ENCODE measurements around the gene MAP1LC3B.
A peak's percentile ranks its signal among the peaks of the same experiment; 100 is the strongest.

The MAP1LC3B gene

DNA sequence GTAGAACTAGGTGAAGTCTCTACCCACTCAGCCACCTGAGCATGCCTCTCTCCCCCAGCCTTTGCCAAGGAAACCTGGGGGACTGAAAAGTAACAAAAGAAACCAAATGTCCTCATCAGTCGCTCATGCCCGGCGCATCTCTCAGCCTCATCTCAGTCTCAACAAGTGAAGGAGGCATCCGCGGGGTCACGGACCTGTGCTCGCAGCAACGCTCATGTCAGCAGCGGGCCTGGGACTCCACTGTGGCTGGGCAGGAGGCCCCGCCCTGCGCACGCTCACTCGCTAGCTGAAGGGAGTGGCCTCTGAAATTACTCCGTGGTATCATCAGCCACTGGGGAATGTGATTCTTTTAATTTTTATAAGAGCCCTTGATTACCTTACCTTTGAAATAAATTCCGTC, 31.3 kb downstream of the MAP1LC3B start:
- no peak overlapping the region for H2BK15ac ChIP-seq (ENCODE audit: low read length)
- no peak overlapping the region for H3K18ac ChIP-seq (ENCODE audit: low read length)
- H3K79me1 ChIP-seq (ENCODE audit: low read depth, low read length), result peaks cover 6% of the 10 kb centered on the region
- H3K27me3 ChIP-seq (ENCODE audit: control insufficient read depth in 3 of 3, insufficient read depth in 3 of 3, low read depth in 1 of 3, low read length in 3 of 3), result no peaks in the 10 kb centered on the region
- peaks cover 0 to 20% of the 10 kb centered on the region in 2 donors for H3K4me1 ChIP-seq (ENCODE audit: control insufficient read depth in 2 of 2, insufficient read depth in 1 of 2, low read depth in 1 of 2, low read length in 2 of 2)
- H4K8ac ChIP-seq (ENCODE audit: low read depth, low read length), result no peak overlapping the region
- H2AK5ac ChIP-seq (ENCODE audit: low read depth, low read length), result no peak overlapping the region
- H3K9ac ChIP-seq (ENCODE audit: low read depth, low read length, poor library complexity), result no peak overlapping the region
- no peak overlapping the region for H2BK120ac ChIP-seq (ENCODE audit: low read depth, low read length)
- H3K14ac ChIP-seq (ENCODE audit: low read length), result no peak overlapping the region
- H3K23ac ChIP-seq (ENCODE audit: low read depth, low read length, poor library complexity), result peak overlapping the region; percentile 89
- no peak overlapping the region for H2BK5ac ChIP-seq (ENCODE audit: low read length)
- no peak overlapping the region for H2AFZ ChIP-seq (ENCODE audit: low read length)
- H2BK12ac ChIP-seq (ENCODE audit: low read length), result no peak overlapping the region
- H3K4me3 ChIP-seq (ENCODE audit: low read length in 2 of 2), result no peak overlapping the region
- no peak overlapping the region for H3K4me2 ChIP-seq (ENCODE audit: insufficient read depth, low read length, poor library complexity, severe bottlenecking)
- no peaks in the 10 kb centered on the region for H3K9me3 ChIP-seq (replicated peaks in 1 of 2; ENCODE audit: control insufficient read depth in 2 of 2, insufficient read depth in 1 of 2, low read depth in 1 of 2, low read length in 2 of 2)
- no peak overlapping the region for H4K91ac ChIP-seq (ENCODE audit: low read depth, low read length, poor library complexity)
- H3K36me3 ChIP-seq (replicated peaks in 1 of 2; ENCODE audit: control insufficient read depth in 2 of 2, insufficient read depth in 2 of 2, low read length in 2 of 2), result peaks cover 27 to 70% of the 10 kb centered on the region in 2 donors
- WGBS, 2 donors (ENCODE audit: extremely low coverage in 2 of 2, insufficient read length in 2 of 2, insufficient replicate concordance in 1 of 2), result no CpG with 5 or more reads among the region's 15 CpGs
- no peak overlapping the region for H3K4ac ChIP-seq (ENCODE audit: low read length)
- no peak overlapping the region for H3K27ac ChIP-seq (replicated peaks; ENCODE audit: low read length)
- DNase-seq (ENCODE audit: low spot score), result no peak

DNA sequence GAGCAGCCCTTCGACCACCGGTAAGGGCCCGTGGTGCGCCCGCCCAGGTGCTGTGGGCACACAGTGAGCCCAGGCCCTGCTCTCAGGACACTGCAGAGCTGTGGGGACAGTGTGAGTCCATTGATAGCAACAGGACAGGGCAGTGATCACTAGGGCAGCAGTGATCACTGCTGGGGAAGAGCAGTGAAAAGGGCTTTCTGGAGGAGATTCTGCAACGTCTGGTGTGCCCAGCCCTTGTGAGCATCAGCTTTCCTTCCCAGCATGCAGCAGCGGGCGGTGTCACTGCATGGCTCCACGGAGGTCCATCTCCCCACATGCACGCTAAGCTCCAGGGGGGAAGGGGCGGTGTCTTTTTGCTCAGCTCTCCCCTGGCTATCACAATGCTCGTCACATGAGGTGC, 32.1 kb downstream of the MAP1LC3B start:
- Histone ChIP-seq H3K14ac (ENCODE audit: low read length) (peak overlapping the region; percentile 66), H3K4ac (ENCODE audit: low read length) (no peak overlapping the region), H3K27ac (replicated peaks; ENCODE audit: low read length) (no peak overlapping the region), H3K27me3 (ENCODE audit: control insufficient read depth in 3 of 3, insufficient read depth in 3 of 3, low read depth in 1 of 3, low read length in 3 of 3) (no peaks in the 10 kb centered on the region), H2AK5ac (ENCODE audit: low read depth, low read length) (no peak overlapping the region), H3K9ac (ENCODE audit: low read depth, low read length, poor library complexity) (peak overlapping the region; percentile 1), H3K4me3 (ENCODE audit: low read length in 2 of 2) (no peak overlapping the region), H3K4me1 (ENCODE audit: control insufficient read depth in 2 of 2, insufficient read depth in 1 of 2, low read depth in 1 of 2, low read length in 2 of 2) (peaks cover 0 to 20% of the 10 kb centered on the region in 2 donors), H3K36me3 (replicated peaks in 1 of 2; ENCODE audit: control insufficient read depth in 2 of 2, insufficient read depth in 2 of 2, low read length in 2 of 2) (peaks cover 26 to 76% of the 10 kb centered on the region in 2 donors), H3K9me3 (replicated peaks in 1 of 2; ENCODE audit: control insufficient read depth in 2 of 2, insufficient read depth in 1 of 2, low read depth in 1 of 2, low read length in 2 of 2) (no peaks in the 10 kb centered on the region), H3K18ac (ENCODE audit: low read length) (peak overlapping the region; percentile 82), H3K4me2 (ENCODE audit: insufficient read depth, low read length, poor library complexity, severe bottlenecking) (no peak overlapping the region), H2BK5ac (ENCODE audit: low read length) (no peak overlapping the region), H2BK15ac (ENCODE audit: low read length) (no peak overlapping the region), H4K8ac (ENCODE audit: low read depth, low read length) (peak overlapping the region; percentile 73), H2BK120ac (ENCODE audit: low read depth, low read length) (no peak overlapping the region), H2BK12ac (ENCODE audit: low read length) (no peak overlapping the region), H3K23ac (ENCODE audit: low read depth, low read length, poor library complexity) (peak overlapping the region; percentile 56), H3K79me1 (ENCODE audit: low read depth, low read length) (peaks cover 6% of the 10 kb centered on the region), H4K91ac (ENCODE audit: low read depth, low read length, poor library complexity) (no peak overlapping the region), H2AFZ (ENCODE audit: low read length) (no peak overlapping the region)
- no peak for DNase-seq (ENCODE audit: low spot score)
- no CpG with 5 or more reads among the region's 12 CpGs for WGBS, 2 donors (ENCODE audit: extremely low coverage in 2 of 2, insufficient read length in 2 of 2, insufficient replicate concordance in 1 of 2)

DNA sequence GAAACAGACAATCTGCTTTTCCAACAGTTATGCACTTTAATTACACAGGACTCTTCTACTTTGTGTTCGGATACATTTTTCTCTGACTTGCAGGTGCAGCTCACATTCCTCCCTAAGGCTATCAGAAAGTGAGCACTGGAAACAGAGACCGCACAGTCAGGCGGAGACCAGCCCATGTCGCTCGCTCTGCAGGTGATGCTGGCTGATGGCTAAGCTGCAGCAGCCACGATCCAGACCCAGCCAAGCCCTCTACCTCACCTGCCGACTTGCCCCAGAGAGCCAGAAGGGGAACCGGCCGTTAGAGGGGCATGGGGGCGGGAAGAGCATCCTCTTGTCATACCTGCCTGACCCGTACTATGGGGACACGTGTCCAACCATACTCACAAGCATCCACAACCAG, 33.8 kb downstream of the MAP1LC3B start:
- Histone ChIP-seq H3K4me3 (ENCODE audit: low read length in 2 of 2) (no peak overlapping the region), H2BK120ac (ENCODE audit: low read depth, low read length) (no peak overlapping the region), H3K23ac (ENCODE audit: low read depth, low read length, poor library complexity) (no peak overlapping the region), H3K4me1 (ENCODE audit: control insufficient read depth in 2 of 2, insufficient read depth in 1 of 2, low read depth in 1 of 2, low read length in 2 of 2) (peaks cover 0 to 20% of the 10 kb centered on the region in 2 donors), H2AK5ac (ENCODE audit: low read depth, low read length) (no peak overlapping the region), H3K36me3 (replicated peaks in 1 of 2; ENCODE audit: control insufficient read depth in 2 of 2, insufficient read depth in 2 of 2, low read length in 2 of 2) (peaks cover 16 to 68% of the 10 kb centered on the region in 2 donors), H3K18ac (ENCODE audit: low read length) (no peak overlapping the region), H3K27ac (replicated peaks; ENCODE audit: low read length) (no peak overlapping the region), H3K4ac (ENCODE audit: low read length) (no peak overlapping the region), H4K8ac (ENCODE audit: low read depth, low read length) (no peak overlapping the region), H3K27me3 (ENCODE audit: control insufficient read depth in 3 of 3, insufficient read depth in 3 of 3, low read depth in 1 of 3, low read length in 3 of 3) (no peaks in the 10 kb centered on the region), H3K9ac (ENCODE audit: low read depth, low read length, poor library complexity) (no peak overlapping the region), H3K14ac (ENCODE audit: low read length) (no peak overlapping the region), H3K79me1 (ENCODE audit: low read depth, low read length) (peaks cover 8% of the 10 kb centered on the region), H4K91ac (ENCODE audit: low read depth, low read length, poor library complexity) (no peak overlapping the region), H2BK15ac (ENCODE audit: low read length) (no peak overlapping the region), H2AFZ (ENCODE audit: low read length) (no peak overlapping the region), H3K4me2 (ENCODE audit: insufficient read depth, low read length, poor library complexity, severe bottlenecking) (no peak overlapping the region), H2BK12ac (ENCODE audit: low read length) (no peak overlapping the region), H2BK5ac (ENCODE audit: low read length) (no peak overlapping the region), H3K9me3 (replicated peaks in 1 of 2; ENCODE audit: control insufficient read depth in 2 of 2, insufficient read depth in 1 of 2, low read depth in 1 of 2, low read length in 2 of 2) (no peaks in the 10 kb centered on the region)
- WGBS, 2 donors (ENCODE audit: extremely low coverage in 2 of 2, insufficient read length in 2 of 2, insufficient replicate concordance in 1 of 2), result no CpG with 5 or more reads among the region's 12 CpGs
- no peak for DNase-seq (ENCODE audit: low spot score)

DNA sequence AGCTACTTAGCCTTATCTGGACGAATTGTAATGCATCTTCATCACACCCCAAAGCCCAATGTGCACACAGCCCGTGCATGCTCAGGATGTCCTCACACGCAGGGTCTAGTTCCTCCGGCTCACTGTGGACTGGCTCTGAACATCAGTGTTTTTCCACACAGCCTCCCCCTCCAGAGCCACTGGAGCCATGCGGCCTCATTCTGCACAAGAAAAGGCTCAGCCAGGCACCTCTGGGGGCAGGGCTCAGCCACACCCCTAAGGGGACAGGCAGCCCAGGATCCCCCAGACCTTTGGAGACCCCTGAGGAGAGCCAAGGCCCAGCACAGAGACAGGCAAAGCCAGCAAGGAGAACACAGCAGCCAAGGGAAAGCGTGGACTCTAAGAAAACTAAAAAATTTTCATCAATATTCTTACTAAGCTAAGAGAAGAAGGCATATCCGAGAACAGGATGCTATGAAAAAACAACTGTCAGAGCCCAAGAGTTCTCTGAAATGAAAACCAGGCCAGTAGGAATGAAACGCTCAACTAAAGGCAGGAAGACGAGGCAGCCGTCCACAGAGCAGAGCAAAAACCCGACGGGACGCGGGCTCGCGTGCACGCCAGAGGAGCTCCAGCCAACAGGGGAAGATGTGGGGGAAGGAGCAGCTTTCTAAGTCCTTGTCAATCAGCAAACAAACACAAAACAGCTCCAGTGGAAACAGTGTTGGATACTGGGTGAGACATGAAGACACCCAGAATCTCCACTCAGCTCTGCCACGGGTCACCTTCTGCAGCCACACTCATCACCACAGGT, 34.5 kb downstream of the MAP1LC3B start:
- Histone ChIP-seq H2BK15ac (ENCODE audit: low read length) (no peak overlapping the region), H4K91ac (ENCODE audit: low read depth, low read length, poor library complexity) (no peak overlapping the region), H2AFZ (ENCODE audit: low read length) (no peak overlapping the region), H3K79me1 (ENCODE audit: low read depth, low read length) (peaks cover 5% of the 10 kb centered on the region), H3K9me3 (replicated peaks in 1 of 2; ENCODE audit: control insufficient read depth in 2 of 2, insufficient read depth in 1 of 2, low read depth in 1 of 2, low read length in 2 of 2) (no peaks in the 10 kb centered on the region), H4K8ac (ENCODE audit: low read depth, low read length) (no peak overlapping the region), H3K4ac (ENCODE audit: low read length) (no peak overlapping the region), H2BK12ac (ENCODE audit: low read length) (no peak overlapping the region), H3K23ac (ENCODE audit: low read depth, low read length, poor library complexity) (no peak overlapping the region), H2BK5ac (ENCODE audit: low read length) (no peak overlapping the region), H3K14ac (ENCODE audit: low read length) (no peak overlapping the region), H3K4me2 (ENCODE audit: insufficient read depth, low read length, poor library complexity, severe bottlenecking) (no peak overlapping the region), H3K4me3 (ENCODE audit: low read length in 2 of 2) (no peak overlapping the region), H3K9ac (ENCODE audit: low read depth, low read length, poor library complexity) (peak overlapping the region; percentile 47), H3K27ac (replicated peaks; ENCODE audit: low read length) (no peak overlapping the region), H2AK5ac (ENCODE audit: low read depth, low read length) (no peak overlapping the region), H2BK120ac (ENCODE audit: low read depth, low read length) (no peak overlapping the region), H3K4me1 (ENCODE audit: control insufficient read depth in 2 of 2, insufficient read depth in 1 of 2, low read depth in 1 of 2, low read length in 2 of 2) (peaks cover 0 to 20% of the 10 kb centered on the region in 2 donors), H3K18ac (ENCODE audit: low read length) (no peak overlapping the region), H3K36me3 (replicated peaks in 1 of 2; ENCODE audit: control insufficient read depth in 2 of 2, insufficient read depth in 2 of 2, low read length in 2 of 2) (peaks cover 18 to 64% of the 10 kb centered on the region in 2 donors), H3K27me3 (ENCODE audit: control insufficient read depth in 3 of 3, insufficient read depth in 3 of 3, low read depth in 1 of 3, low read length in 3 of 3) (no peaks in the 10 kb centered on the region)
- DNase-seq (ENCODE audit: low spot score), result no peak
- no CpG with 5 or more reads among the region's 18 CpGs for WGBS, 2 donors (ENCODE audit: extremely low coverage in 2 of 2, insufficient read length in 2 of 2, insufficient replicate concordance in 1 of 2)
